Activated CD4-positive, alpha-beta memory T cell treated with anti-CD3 and anti-CD28 coated beads for 36 hours (primary cell): ENCODE data around the gene HPCAL1. TPM values are rescaled to one million over a fixed set of nuclear protein-coding genes. Genes with fewer than 3 reads are reported as not detected.

ENCODE experiments used
- CTCF ChIA-PET: fragments of 350-600 bp; sonication (Branson Sonifier 250); formaldehyde crosslinking; loops from one replicate; lab custom pipeline; 2021; ENCODE audit warnings: antibody characterized with exemption, inconsistent platforms; lab: Charles Lee
- POLR2A ChIA-PET: fragments of 350-600 bp; sonication (Branson Sonifier 250); formaldehyde crosslinking; loops from one replicate; lab custom pipeline; 2021; ENCODE audit warnings: antibody characterized with exemption; lab: Charles Lee
- DNase-seq: peaks from one replicate; pipeline ENCODE4 v3.0.0-alpha.2; 2020
- H3K27ac Mint-ChIP-seq: one replicate; pipeline ENCODE4 v1.8.0; 2021; ENCODE audit warnings: mixed read lengths
- H3K27me3 Mint-ChIP-seq: one replicate; pipeline ENCODE4 v1.8.0; 2021; ENCODE audit warnings: mixed read lengths
- H3K36me3 Mint-ChIP-seq: one replicate; pipeline ENCODE4 v1.8.0; 2021; ENCODE audit warnings: mixed read lengths
- H3K4me1 Mint-ChIP-seq: one replicate; pipeline ENCODE4 v1.8.0; 2021; ENCODE audit warnings: low read depth, mixed read lengths
- H3K4me3 Mint-ChIP-seq: one replicate; pipeline ENCODE4 v1.8.0; 2021; ENCODE audit warnings: mild to moderate bottlenecking, mixed read lengths
- H3K9me3 Mint-ChIP-seq: one replicate; pipeline ENCODE4 v1.8.0; 2021; ENCODE audit warnings: mixed read lengths
- intact Hi-C: fragments of 100-400 bp; cut with micrococcal nuclease; formaldehyde crosslinking; loops from one replicate; pipeline ENCODE4 v1.15.1; 2023
- total RNA-seq, 2 experiments: library from RNA; stranded (reverse); gene quantifications; one replicate each; pipeline ENCODE4 v1.2.3, GENCODE V29; 2021

Gene HPCAL1
- total RNA-seq, 2 experiments from 2014 or later: 82.2 to 82.6 TPM

- CTCF ChIA-PET: interaction anchor here (1.3 to 5.2 kb wide), 4 partner anchors 10 to 216 kb away, joined by 4 to 44 read pairs (median 13); no protein-coding TSS in a partner anchor
- H3K27me3 Mint-ChIP-seq: no peaks in the 10 kb centered on the region
- no peak overlapping the region for H3K27ac Mint-ChIP-seq
These were observed 141.8 kb downstream of the HPCAL1 start for GRCh38 chr2:10444463-10444862.

DNA sequence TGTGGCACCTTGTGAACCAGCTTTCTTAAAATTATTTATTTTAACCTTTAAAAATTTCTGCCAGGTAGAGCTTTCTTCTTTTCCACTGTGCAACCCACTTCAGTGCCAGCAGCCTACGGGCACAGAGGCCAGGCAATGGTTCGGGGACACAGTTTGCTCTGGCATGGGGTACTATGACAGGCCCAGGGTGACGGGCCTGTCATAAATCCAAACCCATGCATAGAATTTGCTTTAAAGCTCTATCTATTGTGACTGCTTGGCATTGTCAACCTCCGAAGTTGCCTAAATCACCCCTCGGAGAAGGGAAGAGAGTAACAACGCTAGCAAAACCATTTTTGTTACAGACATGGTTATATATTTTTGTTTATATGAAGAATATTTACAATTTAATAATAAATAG, 143.9 kb downstream of the HPCAL1 start:
- Mint-ChIP-seq H3K4me1 (peaks cover 63% of the 10 kb centered on the region), H3K4me3 (peak overlapping the region; percentile 83), H3K9me3 (no peaks in the 10 kb centered on the region), H3K27ac (peak overlapping the region; percentile 71), H3K36me3 (peaks cover 41% of the 10 kb centered on the region), H3K27me3 (no peaks in the 10 kb centered on the region)
- CTCF ChIA-PET: interaction anchor here (1.0 to 5.2 kb wide), 5 partner anchors 12 to 399 kb away, joined by 3 to 44 read pairs (median 5); no protein-coding TSS in a partner anchor
- no peak for DNase-seq
- intact Hi-C loops: loop anchor here (5.0 to 10.0 kb wide), 2 partner anchors 346 to 662 kb away; no protein-coding TSS in a partner anchor
- POLR2A ChIA-PET: interaction anchor here (0.6 to 2.1 kb wide), 7 partner anchors 47 to 417 kb away, joined by 3 to 14 read pairs (median 3); no protein-coding TSS in a partner anchor

More at GRCh38 chr2:10444463-10444862, 141.8 kb downstream of the HPCAL1 start:
- H3K9me3 Mint-ChIP-seq: no peaks in the 10 kb centered on the region
- DNase-seq: peak; percentile 87
- intact Hi-C loops: loop anchor here (1.0 to 10.0 kb wide), 5 partner anchors 112 to 660 kb away; no protein-coding TSS in a partner anchor
- H3K36me3 Mint-ChIP-seq: peaks cover 56% of the 10 kb centered on the region
- POLR2A ChIA-PET: interaction anchor here (1.0 to 2.5 kb wide), 6 partner anchors 9 to 321 kb away, joined by 3 to 11 read pairs (median 6); no protein-coding TSS in a partner anchor
- peaks cover 56% of the 10 kb centered on the region for H3K4me1 Mint-ChIP-seq
- no peak overlapping the region for H3K4me3 Mint-ChIP-seq

- CTCF ChIA-PET: interaction anchor here (1.0 to 5.2 kb wide), 7 partner anchors 13 to 322 kb away, joined by 3 to 44 read pairs (median 4); partner anchors contain the start of gene HPCAL1
- H3K4me1 Mint-ChIP-seq: peaks cover 55% of the 10 kb centered on the region
- DNase-seq: peak; percentile 66
- intact Hi-C loops: loop anchor here (5.0 to 10.0 kb wide), 2 partner anchors 345 to 663 kb away; no protein-coding TSS in a partner anchor
- peak overlapping the region; percentile 83 for H3K4me3 Mint-ChIP-seq
- peaks cover 33% of the 10 kb centered on the region for H3K36me3 Mint-ChIP-seq
- no peaks in the 10 kb centered on the region for H3K27me3 Mint-ChIP-seq
- H3K27ac Mint-ChIP-seq: peak overlapping the region; percentile 88
- POLR2A ChIA-PET: interaction anchor here (0.6 to 3.0 kb wide), 18 partner anchors 8 to 376 kb away, joined by 3 to 19 read pairs (median 4); partner anchors contain the start of gene RRM2
- no peaks in the 10 kb centered on the region for H3K9me3 Mint-ChIP-seq
These were observed 144.7 kb downstream of the HPCAL1 start for GRCh38 chr2:10447300-10447894.

DNA sequence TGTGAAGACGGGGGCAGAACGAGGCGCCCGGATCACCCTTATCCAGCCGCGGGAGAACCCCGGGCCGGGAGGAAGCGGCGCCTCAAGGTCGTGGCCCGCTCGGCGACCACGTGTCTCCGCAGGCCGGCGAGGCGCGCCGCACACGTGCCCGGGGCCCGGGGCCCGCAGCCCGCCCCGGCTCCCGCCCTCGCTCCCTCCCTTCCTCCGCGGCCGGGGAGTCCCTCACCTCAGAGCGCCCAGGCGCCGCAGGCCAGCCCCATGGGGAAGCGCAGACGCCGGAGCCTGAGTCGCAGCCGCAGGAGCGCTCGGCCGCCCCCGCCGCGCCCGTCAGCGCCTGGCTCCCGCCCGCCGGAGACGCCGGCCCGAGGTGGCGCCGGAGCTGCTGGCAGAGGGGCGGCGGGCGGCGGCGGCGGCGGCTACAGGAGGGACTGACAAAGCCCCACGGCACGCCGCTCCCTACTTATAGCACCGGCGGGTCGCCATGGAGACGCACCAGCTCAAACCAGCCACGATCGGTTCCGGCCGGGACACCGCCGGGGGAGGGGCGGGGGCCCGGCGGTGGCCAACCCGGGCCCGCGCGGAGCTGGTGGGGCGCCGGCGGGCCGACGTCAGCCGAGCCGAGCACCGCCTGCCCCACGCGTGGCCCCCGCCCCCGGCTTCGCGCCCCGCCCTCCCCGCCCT, 145.3 kb downstream of the HPCAL1 start, which contains the start of gene ODC1:
Gene ODC1, minus strand, starts transcription at position 433 of the 681 bp plus-strand sequence. CDS start 3,295 bp downstream, outside the sequence.
- ChIA-PET POLR2A (interaction anchor here (0.5 to 3.0 kb wide), 19 partner anchors 9 to 399 kb away, joined by 3 to 19 read pairs (median 4); partner anchors contain the start of gene RRM2), CTCF (interaction anchor here (0.7 to 5.2 kb wide), 9 partner anchors 13 to 324 kb away, joined by 3 to 44 read pairs (median 3); partner anchors contain the start of gene HPCAL1)
- peaks cover 52% of the 10 kb centered on the region for H3K4me1 Mint-ChIP-seq
- peak; percentile 95 for DNase-seq
- peak within 1 kb of the TSS; percentile 88 for H3K27ac Mint-ChIP-seq
- H3K36me3 Mint-ChIP-seq: peaks cover 26% of the 10 kb centered on the region
- H3K9me3 Mint-ChIP-seq: no peaks in the 10 kb centered on the region
- no peaks in the 10 kb centered on the region for H3K27me3 Mint-ChIP-seq
- intact Hi-C loops: loop anchor here (1.0 to 10.0 kb wide), 6 partner anchors 40 to 663 kb away; partner anchors contain the start of gene HPCAL1
- peak within 1 kb of the TSS; percentile 83 for H3K4me3 Mint-ChIP-seq

GRCh38 chr2:10448576-10449485, 146.1 kb downstream of the HPCAL1 start:
- peak; percentile 95 for DNase-seq
- POLR2A ChIA-PET: interaction anchor here (0.5 to 3.0 kb wide), 18 partner anchors 14 to 400 kb away, joined by 3 to 19 read pairs (median 4); partner anchors contain the start of gene RRM2
- CTCF ChIA-PET: interaction anchor here (0.7 to 5.1 kb wide), 10 partner anchors 14 to 376 kb away, joined by 3 to 22 read pairs (median 3); partner anchors contain the start of gene HPCAL1
- peaks cover 19% of the 10 kb centered on the region for H3K36me3 Mint-ChIP-seq
- peak overlapping the region; percentile 76 for H3K4me3 Mint-ChIP-seq
- H3K9me3 Mint-ChIP-seq: no peaks in the 10 kb centered on the region
- peaks cover 45% of the 10 kb centered on the region for H3K4me1 Mint-ChIP-seq
- H3K27me3 Mint-ChIP-seq: no peaks in the 10 kb centered on the region
- H3K27ac Mint-ChIP-seq: peak overlapping the region; percentile 87
- intact Hi-C loops: loop anchor here (1.0 to 10.0 kb wide), 6 partner anchors 41 to 664 kb away; partner anchors contain the start of gene HPCAL1

DNA sequence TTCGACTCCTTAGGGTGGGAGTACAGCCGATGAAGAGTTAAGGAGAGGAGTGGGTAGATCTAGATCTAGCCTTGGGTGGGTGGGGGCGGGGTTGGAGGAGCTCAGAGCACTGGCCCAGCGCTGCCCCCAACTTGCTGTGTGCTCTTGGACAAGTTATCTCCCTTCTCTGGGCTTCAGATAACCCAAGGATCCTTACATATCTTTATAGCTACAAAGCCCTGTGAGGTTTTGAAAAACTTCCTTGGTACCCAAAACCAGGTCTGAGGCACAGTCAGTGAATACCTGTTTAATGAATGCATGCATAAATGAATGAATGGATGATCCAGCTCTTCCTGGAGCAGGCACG, 146.8 kb downstream of the HPCAL1 start:
- POLR2A ChIA-PET: interaction anchor here (1.2 to 3.0 kb wide), 3 partner anchors 14 to 328 kb away, joined by 3 to 19 read pairs (median 6); no protein-coding TSS in a partner anchor
- Mint-ChIP-seq H3K4me1 (peaks cover 39% of the 10 kb centered on the region), H3K9me3 (no peaks in the 10 kb centered on the region), H3K27ac (peak overlapping the region; percentile 87), H3K36me3 (peaks cover 13% of the 10 kb centered on the region), H3K4me3 (peak overlapping the region; percentile 76), H3K27me3 (no peaks in the 10 kb centered on the region)
- no peak for DNase-seq
- CTCF ChIA-PET: interaction anchor here (1.3 to 1.4 kb wide), 2 partner anchors 41 to 377 kb away, joined by 3 read pairs; no protein-coding TSS in a partner anchor
- intact Hi-C loops: loop anchor here (2.0 to 10.0 kb wide), 4 partner anchors 95 to 665 kb away; partner anchors contain the start of gene HPCAL1

DNA sequence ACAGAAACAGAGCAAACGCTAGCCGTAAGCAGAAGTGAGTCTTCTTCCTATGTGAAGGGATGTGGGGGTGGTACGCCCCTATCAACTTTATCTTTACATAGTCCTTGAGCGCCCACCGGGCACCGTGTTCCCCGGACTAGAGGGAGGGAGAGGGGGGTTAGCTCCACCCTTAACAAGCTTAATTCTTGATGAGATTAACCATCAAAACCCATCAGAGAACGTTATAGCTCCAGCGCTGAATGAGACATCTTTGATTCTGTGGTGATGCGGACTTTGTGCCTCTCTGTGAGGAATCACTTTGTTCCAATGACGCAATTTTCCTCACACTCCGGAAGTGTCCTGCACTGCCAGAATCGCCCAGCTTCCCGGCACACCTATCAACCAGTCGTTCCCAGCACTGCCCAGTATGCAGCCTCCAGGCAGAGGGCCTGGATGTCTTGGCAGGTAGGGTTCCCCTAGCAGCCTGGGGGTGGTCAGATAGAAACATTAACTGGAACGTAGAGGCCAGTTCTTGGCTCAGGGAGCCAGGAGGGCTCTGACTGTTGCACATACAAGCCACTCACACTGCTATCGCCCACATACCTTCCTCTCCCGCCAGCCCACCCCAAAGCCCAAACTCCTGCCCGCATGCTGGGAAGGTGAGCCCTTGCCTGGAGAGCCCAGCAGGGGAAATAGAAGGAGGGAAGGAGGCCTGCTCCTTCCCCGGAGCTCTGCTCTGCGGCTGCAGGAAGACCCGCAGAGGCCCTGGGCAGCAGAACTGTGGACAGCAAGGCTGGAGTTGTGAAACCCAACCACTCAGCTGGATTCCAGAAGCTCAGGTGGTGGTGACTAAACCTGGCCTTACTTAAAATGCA, 147.4 kb downstream of the HPCAL1 start:
- ChIA-PET CTCF (interaction anchor here (1.3 to 1.4 kb wide), 2 partner anchors 42 to 377 kb away, joined by 3 read pairs; no protein-coding TSS in a partner anchor), POLR2A (interaction anchor here (0.6 to 3.0 kb wide), 4 partner anchors 15 to 329 kb away, joined by 3 to 19 read pairs (median 6); no protein-coding TSS in a partner anchor)
- no peak for DNase-seq
- peak overlapping the region; percentile 14 for H3K27ac Mint-ChIP-seq
- peaks cover 33% of the 10 kb centered on the region for H3K4me1 Mint-ChIP-seq
- H3K27me3 Mint-ChIP-seq: no peaks in the 10 kb centered on the region
- peak overlapping the region; percentile 76 for H3K4me3 Mint-ChIP-seq
- intact Hi-C loops: loop anchor here (2.0 to 10.0 kb wide), 4 partner anchors 95 to 665 kb away; partner anchors contain the start of gene HPCAL1
- peaks cover 7% of the 10 kb centered on the region for H3K36me3 Mint-ChIP-seq
- H3K9me3 Mint-ChIP-seq: no peaks in the 10 kb centered on the region

DNA sequence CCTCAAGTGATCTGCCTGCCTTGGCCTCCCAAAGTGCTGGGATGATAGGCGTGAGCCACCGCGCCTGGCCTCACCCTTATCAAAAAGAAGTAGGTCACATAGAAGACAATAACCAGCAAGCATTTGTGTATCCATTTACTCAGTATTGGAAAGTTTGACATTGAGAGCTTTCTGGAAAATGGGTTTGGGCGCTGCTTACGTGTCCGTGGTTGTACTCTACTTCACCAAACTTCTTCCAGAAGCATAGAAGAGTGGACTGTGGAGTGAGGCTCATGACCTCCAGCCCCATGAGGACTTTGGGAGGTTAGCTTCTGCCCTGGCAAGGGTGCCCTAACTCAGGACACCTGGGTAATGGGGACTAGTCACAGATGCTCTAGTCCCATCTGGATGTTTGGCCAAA, 149.1 kb downstream of the HPCAL1 start:
- CTCF ChIA-PET: no interaction called here
- no peaks in the 10 kb centered on the region for H3K27me3 Mint-ChIP-seq
- peaks cover 19% of the 10 kb centered on the region for H3K4me1 Mint-ChIP-seq
- H3K9me3 Mint-ChIP-seq: no peaks in the 10 kb centered on the region
- POLR2A ChIA-PET: no interaction called here
- DNase-seq: no peak
- intact Hi-C loops: no loop called here
- H3K27ac Mint-ChIP-seq: no peak overlapping the region
- peaks cover 3% of the 10 kb centered on the region for H3K36me3 Mint-ChIP-seq
- no peak overlapping the region for H3K4me3 Mint-ChIP-seq

GRCh38 chr2:10452312-10452711, 149.6 kb downstream of the HPCAL1 start:
- CTCF ChIA-PET: no interaction called here
- Mint-ChIP-seq H3K4me3 (no peak overlapping the region), H3K9me3 (no peaks in the 10 kb centered on the region), H3K27me3 (no peaks in the 10 kb centered on the region), H3K4me1 (peaks cover 16% of the 10 kb centered on the region), H3K27ac (no peak overlapping the region), H3K36me3 (peaks cover 2% of the 10 kb centered on the region)
- intact Hi-C loops: no loop called here
- POLR2A ChIA-PET: no interaction called here
- DNase-seq: no peak
